GM21786 (cell line): ENCODE data around the gene PKD1.
"Not testable (repeated sequence)": the region's sequence is repeated elsewhere in the genome, so short reads cannot be mapped to it uniquely, and the experiment has no call there.

Source experiments
- ATAC-seq: cut with Tn5 transposase; IDR thresholded peaks from one replicate; pipeline ENCODE4 v1.9.1; 2021; ENCODE audit not compliant: unreplicated experiment

Gene PKD1

DNA sequence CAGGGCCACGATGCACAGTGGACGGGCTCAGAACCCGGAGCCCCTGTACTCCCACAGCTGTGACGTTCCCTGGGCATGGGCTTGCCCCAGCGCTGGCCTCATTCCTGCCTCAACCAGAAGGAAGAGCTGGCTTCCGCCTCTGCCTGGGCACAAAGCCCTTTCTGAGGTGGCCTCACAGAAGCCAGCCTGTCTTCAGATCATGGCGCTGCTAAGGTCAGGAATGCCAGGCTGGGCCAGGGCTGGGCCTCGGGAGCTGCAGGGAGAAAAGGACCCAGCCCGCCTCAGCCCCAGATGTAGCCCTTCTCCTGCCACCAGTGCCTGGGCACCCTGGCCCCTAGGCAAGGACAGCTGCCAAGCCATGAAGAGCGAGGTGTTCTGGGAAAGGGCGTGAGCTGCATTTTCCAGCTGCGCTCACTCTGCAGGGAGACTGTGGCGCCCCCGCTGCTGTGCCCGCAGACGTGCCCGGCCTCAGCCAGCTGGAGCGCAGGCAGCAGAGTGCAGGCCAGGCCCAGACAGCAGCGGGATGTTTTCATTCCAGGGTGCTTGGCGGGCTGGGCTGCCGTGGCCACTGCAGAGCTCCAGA lies 9.4 kb downstream of the PKD1 start:
- ATAC-seq: not testable (repeated sequence)

DNA sequence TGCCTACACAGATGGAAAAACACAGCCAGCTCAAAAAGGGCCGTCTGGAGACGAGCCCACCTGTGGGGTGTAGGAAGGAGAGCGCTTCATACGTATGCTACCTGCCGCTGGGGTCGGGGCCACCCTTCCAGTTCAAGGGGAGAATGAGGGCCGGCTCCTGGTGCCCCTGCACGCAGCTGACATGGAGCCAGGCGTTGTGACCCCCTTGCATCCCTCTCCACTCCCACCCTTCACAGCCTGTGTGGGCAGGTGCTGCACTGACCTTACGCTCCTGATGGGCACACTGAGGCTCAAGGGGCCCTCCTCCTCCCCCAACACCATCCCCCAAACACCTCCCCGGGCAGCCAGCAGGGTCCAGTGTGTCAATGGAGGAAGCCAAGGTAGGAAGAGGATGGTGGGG lies 10.1 kb downstream of the PKD1 start:
- ATAC-seq: not testable (repeated sequence)

DNA sequence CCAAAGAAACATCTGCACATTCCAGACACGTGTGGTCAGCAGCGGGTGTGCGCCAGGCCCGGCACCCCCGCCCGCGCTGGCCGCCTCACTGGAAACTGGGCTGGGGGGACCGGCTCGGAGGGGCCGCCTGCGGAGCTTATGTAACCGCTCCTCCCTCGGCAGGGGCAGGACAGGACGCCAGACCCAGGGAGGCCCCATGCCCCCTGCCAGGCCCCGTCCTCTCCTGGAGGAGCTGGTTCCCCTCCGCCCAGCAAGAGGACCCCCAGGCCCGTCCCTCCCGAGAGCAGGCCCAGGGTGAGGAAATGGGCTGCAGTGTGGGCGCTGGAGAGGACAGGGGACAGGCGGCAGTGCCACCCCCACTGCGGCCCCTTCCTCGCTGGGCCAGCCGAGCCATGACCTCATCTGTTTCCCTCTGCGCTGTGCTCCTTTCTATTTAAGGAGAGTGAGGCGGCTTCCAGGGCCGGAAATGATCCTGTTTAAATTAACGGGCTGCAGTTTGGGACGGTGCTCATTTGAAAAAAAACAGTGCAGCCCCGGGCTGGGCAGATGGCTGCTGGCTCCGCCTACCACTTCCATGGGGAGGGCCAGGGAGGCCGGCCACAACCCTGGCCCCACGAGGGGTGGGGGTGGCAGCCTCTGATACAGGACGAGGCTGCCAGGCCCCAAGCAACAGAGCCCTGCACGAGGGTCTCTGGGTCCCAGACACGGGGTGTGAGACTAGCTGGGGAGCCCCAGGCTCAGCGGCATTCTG lies 10.8 kb downstream of the PKD1 start:
- not testable (repeated sequence) for ATAC-seq

DNA sequence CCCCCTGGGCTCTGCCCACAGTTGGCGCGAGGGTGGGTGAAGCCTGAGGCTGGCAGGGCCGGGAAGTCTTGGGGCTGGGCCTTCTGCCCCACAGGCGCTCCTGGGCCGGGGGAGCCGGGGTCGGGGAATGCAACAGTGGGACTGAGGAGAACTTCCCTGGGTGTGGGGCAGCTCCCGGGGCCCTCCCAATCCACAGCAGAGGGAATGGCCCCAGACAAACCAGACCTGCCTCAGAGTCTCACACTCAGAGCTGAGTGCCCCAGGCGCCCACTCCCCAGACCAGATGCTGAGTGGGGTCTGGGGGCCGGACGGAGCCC lies 11.4 kb downstream of the PKD1 start:
- ATAC-seq: not testable (repeated sequence)

DNA sequence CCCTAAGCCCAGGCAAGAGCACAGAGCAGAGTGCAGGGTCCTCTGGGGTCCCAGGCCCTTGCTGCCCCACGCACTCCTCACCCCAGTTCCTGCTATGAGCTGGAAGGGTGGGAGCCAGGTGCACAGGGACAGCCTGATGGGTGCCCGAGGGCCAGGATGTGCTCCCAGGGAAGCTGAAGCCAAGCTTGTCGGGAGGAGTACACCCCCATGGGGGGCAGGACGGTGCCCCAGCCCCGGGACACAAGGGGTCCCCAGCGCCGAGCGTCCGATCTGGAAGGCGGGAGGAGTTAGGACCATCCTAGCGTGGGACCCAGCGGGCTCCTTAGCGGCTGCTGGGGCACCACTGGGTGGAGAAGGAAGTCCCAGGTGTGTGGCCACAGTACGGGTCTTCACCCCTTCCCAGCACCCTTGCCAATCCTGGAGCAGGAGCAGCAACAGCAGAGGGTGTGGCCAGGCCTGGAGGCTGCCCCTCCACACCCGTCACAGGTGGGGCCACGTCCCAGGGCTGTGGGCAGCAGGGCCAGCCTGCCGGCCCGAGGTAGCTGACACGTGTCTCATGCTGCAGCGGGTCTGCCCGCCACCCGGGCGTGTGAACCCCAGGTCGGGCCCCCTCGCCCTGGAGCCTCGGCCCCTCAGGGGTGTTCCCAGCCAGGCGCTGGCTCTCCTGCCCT lies 11.9 kb downstream of the PKD1 start:
- ATAC-seq: not testable (repeated sequence)

DNA sequence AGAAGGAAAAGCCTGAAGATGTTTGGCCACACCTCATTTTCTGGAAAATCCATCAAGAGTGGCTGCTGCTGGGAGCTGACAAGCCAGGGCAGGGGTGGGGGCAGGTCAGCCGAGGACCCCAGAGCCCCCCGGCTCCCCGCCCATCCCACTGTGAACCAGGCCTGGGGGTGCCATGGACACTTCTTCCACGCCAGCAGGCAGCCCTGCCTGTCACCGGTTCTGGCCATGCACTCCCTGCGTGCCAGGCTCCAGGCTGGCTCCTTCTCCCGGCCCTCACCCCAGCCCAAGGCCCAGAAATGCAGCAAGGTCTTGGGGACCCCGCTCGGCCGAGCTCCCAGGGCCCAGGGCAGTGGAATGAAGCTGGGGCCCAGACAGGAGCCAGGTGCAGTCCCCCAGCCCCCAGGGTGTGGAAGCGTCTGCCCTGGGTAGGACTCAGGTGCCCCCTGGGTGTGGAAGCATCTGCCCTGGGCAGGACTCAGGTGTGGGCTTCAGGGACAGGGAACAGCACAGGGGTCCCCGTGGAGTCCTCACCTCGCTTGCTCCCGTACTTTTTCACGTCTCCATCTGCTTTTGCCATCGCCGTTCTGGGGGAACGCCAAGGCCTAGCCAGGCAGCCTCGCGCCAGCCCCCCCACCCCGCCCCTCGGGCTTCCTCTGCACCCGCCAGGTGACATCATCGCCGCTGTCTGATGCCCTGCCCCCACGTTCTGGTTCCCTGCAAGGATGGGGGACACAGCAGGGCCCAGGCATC lies 12.6 kb downstream of the PKD1 start:
- ATAC-seq: not testable (repeated sequence)

DNA sequence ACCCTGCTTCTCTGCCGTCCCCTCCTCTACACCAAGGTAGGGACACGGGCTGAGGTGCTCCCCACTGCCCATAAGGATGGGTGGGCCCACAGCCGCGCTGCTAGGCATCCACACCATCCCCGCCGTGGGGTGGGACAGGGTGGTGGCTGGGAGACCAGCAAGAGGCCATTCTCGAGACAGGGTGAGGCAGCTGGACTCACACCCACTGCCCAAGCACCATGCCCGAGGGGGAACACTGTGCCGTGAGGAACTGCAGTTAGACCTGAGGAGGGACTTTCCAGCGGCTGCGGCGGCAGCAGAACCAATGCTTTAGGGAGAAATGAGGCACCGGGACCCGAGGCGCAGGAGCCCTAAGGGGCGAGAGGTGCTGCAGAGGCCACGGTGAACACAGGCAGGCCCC lies 13.3 kb downstream of the PKD1 start:
- no peak for ATAC-seq

DNA sequence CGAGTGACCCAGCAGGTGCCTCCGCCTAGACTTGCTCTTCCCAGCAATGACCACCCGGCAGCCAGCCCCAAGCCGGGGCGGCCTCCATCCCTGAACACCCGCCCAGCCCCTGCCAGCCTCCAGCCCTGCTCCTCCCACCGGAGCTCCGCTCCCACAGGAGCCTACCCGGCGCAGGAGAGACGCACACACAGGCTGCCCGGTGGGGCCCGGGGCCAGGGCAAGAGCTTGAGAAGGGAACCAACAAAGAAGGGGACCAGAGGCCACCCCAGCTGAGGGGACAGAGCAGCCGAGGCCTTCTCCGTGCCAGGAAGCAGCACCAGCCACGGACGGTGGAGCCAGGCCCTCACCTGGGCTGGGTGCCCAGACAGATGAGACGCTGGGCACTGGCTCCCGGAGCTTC lies 13.8 kb downstream of the PKD1 start:
- no peak for ATAC-seq

DNA sequence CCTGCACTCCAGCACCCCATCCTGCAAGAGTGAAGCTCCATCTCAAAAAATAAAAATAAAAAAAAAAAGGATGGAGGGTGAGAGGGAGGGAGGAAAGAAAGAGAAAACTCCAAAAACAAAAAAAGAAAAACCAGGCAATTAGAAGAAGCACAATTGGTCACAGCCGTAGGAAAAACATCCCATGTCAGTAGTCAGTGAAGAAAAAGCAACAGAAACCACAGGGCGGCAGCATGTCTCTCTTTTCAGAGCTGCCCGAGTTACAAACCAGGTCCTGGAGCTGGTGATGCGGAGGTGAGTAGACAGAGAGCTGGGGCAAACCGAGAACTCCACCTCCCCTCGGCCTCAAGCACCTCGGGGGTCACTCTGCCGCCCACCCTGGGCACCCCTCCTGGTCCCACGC lies 14.4 kb downstream of the PKD1 start:
- ATAC-seq: not testable (repeated sequence)

DNA sequence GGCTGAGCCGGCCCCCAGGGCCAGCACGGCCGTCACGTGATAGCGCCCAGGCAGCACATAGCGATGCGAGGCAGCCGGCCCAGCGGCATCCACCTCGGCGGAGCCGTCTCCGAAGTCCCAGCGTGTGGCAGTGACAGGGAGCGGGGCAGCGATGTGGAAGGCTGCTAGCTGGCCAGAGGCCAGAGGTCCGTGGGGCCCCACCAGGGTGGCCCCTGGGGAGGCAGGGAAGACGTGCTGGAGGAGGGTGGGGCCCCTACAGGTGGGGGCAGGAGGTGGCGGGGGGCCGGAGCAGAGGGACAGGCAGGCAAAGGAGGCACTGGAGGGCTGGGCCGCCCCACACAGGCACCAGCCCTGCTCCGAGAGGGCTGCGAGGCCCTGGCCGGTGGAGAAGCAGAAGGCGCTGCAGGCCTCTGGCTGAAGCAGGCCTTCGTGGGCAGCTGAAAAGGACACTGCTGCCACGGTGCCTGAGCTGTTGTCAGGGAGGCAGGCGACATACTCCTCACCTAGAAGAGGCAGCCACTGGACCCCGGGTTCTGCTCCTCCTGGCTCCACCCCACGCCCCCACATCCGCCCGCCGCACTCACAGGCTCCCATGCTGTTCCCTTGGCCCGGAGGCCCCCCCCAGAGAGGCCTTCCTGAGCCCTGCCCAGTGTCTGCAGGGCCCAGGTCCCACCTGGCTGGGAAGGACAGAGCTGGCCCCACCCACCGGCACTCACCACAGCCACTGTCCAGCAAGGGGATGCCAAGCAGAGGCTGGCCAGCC lies 17.6 kb downstream of the PKD1 start:
- not testable (repeated sequence) for ATAC-seq

DNA sequence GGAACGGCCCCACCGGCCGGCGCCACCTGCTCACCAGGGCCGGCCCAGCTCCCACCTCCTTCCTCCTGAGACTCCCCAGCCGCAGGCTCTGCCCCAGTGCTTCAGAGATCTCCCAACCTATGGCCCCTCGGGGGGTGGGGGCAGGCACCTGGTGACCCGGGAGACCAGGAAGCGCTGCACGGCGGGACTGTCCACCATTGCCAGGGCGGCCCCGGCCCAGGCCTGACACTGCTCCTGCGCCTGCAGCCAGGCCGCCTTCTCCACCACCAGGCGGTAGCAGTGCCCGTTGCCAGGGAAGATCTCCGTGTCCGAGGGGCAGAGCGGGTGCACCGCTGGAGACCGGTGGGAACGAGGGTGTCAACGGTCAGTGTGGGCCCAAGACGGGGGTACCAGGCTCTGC lies 18.4 kb downstream of the PKD1 start:
- not testable (repeated sequence) for ATAC-seq

DNA sequence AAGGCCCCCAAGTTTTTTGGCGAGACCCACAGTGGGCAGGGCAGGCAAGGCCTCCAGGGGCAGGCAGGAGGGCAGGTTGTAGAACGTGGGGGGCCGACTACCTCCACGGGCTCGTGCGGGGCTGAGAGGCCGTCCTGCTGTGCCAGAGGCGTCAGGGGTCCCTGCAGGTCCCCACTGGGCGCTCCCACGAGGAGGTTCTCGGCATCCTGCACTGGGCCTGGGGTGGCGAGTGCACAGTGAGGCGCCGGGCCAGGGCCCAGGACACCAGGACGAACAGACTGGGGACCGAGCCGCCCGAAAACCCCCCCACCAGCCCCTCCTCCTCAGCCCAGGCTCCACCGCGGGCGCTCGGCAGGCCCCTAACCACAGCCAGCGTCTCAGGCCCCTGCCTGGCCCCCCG lies 19.3 kb downstream of the PKD1 start:
- not testable (repeated sequence) for ATAC-seq

DNA sequence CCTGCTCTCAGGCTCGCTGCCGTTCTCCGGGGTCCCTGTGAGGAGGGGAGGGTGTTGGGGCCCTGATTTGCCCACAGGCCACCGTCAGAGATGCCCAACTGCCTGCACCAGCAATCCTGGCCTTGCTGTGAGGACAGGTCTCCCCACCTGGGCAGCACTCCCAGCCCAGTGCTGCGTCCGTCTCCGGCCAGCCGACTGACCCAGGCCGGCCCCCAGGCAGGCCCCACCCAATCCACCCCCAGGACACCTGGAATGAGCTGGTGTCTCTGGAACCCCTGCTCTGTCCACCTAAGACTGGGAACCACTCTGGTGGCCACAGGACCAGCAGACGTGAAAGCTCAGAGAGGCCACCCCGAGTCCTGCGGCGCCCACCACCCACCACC lies 20.1 kb downstream of the PKD1 start:
- no peak for ATAC-seq

DNA sequence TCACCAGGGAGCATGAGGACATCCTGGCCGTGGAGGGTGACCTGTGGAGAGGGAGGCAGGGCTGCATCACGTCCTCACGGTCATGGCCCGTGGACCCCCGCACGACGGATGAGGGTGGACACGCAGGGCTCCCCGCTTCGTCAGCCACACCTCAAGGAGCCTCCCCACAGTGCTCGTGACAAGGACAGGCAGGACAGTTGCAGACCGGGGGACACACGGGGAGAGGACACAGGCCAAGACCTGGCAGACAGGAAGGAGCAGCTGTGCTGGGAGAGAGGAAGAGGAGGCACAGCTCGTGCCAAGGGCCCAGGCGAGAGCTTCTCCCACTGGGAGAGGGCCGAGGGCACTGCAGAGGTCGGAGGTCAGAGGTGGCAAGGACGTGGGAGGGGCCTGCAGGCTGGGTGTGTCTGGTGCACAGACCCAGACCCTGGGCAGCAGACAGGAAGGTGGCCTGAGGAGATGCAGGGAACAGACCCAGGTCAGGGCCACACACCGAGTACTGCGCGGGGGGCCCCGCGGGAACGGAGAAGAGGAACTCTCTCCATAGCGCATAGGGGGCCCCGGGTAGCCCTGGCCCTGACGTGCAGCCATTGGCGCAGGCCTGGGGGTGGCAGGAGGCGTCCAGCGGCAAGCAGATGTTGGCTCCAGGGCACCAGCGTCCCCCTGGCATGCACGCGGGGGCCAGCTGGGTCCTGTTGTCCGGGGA lies 20.7 kb downstream of the PKD1 start:
- ATAC-seq: not testable (repeated sequence)

DNA sequence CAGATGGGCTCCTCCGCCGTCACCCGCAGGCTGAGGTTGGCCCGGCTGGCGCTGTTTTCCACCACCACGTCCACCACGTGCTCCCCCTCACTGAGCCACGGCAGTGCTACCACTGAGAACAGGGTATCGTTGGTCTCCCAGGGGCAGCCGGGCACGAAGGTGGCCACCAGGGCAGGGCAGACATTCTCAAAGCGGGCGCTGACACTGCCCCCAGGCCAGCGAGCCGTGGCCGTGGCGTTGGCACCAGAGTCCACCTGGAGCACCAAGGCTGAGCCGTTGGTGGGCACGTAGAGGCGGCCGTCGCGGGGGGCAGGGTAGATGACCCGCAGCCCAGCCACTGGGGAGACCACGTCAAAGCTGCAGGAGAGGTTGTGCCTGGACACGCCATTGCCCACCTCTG lies 21.5 kb downstream of the PKD1 start:
- ATAC-seq: not testable (repeated sequence)

DNA sequence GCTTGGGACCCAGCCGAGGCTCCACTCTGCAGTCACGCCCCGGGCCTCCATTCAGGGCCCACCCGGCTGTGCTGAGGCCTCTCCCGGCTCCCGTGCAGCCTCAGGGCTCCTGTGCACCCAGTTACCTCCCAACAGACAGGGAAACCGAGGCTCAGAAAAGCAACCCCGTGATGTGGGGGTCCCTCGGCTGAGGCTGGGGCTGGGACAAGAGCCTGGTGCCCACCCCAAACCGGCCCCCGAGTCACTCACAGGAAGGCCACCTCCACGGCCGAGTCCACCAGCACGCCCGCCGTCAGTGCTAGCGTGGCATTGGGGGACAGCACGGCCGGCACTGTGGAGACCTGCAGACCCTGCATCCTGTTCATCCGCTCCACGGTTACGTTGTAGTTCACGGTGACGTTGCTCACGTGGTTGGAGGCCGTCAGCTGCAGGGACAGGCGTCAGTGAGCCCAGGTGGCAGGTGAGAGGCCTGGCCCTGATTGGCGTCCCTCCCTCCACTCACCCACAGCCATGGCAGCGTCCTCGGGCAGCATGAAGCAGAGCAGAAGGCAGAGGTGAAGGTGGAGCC lies 23.1 kb downstream of the PKD1 start:
- ATAC-seq: not testable (repeated sequence)

DNA sequence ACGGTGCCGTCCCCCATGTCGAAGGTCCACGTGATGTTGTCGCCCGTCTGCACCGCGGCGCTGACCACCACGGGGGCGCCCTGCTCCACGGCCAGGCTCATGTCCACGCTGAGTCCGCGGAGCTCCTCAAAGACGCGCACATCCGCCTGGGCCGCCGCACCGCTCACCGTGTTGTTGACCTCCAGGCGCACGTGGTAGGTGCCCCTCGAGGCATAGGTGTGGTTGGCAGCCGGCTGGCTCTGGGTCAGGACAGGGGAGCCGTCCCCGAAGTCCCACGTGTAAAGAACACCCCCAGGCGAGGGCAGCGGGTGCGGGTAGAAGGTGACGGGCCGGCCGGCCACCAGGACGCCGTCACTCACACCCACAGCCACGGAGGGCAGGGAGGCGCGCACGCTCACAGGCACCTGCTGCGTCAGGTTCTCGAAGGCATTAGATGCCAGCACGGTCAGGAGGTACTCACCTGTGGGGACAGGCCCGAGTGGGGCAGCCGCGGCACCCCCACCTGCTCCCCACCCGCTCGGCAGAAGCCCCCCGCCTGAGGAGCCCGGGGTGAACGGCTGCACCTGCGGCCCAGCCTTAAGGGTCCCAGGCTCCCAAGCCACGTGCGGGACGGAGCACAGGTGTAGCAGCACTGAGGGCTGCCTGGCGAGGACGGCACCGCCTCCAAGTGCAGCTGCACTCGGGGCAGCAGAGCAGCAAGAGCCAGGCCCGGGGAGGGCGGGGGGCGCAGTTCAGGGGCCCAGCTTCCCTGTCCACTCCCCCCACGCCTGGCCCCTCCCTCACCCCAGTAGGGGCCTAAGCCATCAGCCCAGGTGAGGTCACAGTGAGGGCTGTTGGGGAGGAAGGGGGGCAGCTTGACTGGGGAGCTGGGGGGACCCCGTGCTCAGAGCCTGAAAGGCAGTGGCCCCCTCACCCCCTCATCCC lies 24.0 kb downstream of the PKD1 start:
- not testable (repeated sequence) for ATAC-seq

DNA sequence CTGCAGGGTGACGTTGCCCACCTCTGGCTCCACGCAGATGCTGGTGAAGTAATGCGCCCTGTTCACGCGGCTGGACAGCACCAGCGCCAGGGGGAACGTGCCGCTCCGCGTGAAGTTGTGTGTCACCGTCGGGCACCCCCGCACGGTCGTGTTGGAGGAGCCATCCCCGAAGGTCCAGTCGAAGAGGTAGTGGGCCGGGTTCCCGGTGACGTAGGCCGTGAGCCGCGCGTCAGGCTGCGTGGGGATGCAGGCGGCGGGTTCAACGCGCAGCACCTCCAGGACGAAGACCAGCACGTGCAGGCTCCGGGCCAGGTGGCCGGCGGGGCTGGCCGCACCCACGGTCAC lies 24.7 kb downstream of the PKD1 start:
- ATAC-seq: not testable (repeated sequence)
